ENCODE data around the gene GATAD2B.

DNA sequence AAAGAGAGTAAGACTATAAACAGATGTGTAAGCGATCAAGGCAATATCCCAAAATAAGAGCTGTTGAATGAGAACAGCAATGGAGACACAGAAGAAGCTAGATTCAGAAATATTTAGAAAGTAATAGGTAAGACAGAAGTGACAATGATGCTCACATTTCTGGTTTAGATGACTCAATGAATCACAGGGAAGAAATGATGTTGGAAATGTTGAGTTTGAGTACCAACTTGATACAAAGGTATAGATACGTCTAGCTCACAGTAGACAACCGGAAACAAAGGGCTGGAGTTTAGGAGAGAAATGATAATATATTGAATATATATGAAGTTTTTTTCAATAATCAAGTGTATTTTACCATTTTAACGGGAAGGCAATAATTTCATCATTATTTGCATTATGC lies 6.5 kb downstream of the GATAD2B start:
- TF ChIP-seq POLR2AphosphoS5 (IDR thresholded peaks at IDR 0.05) = no peak
- TF ChIP-seq, protein P1, sequence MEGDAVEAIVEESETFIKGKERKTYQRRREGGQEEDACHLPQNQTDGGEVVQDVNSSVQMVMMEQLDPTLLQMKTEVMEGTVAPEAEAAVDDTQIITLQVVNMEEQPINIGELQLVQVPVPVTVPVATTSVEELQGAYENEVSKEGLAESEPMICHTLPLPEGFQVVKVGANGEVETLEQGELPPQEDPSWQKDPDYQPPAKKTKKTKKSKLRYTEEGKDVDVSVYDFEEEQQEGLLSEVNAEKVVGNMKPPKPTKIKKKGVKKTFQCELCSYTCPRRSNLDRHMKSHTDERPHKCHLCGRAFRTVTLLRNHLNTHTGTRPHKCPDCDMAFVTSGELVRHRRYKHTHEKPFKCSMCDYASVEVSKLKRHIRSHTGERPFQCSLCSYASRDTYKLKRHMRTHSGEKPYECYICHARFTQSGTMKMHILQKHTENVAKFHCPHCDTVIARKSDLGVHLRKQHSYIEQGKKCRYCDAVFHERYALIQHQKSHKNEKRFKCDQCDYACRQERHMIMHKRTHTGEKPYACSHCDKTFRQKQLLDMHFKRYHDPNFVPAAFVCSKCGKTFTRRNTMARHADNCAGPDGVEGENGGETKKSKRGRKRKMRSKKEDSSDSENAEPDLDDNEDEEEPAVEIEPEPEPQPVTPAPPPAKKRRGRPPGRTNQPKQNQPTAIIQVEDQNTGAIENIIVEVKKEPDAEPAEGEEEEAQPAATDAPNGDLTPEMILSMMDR (IDR thresholded peaks at IDR 0.05; ENCODE audit: poor library complexity, severe bottlenecking) = no peak
